Lung (tissue), 12 donors: ENCODE results near the gene CAMK2B. TPM values are rescaled to one million over a fixed set of nuclear protein-coding genes. Genes with fewer than 3 reads are reported as not detected.

Experiments used
- ATAC-seq: fragments of 200-7000 bp; cut with Tn5 transposase; one replicate; pipeline ENCODE4 v1.9.1; 2020; ENCODE audit warnings: moderate number of reproducible peaks; ENCODE audit not compliant: insufficient read depth, low FRiP score
- DNase-seq, 3 donors: peaks; one replicate each; pipeline ENCODE4 v3.0.0-alpha.2; 2013 to 2017
- H3K27ac ChIP-seq, 2 donors: one replicate each; pipeline ENCODE4 v1.5.1; 2013; ENCODE audit warnings: mild to moderate bottlenecking in 2 of 2, moderate library complexity in 2 of 2, control low read depth in 1 of 2, inconsistent platforms in 1 of 2, low read depth in 1 of 2, low read length in 1 of 2
- H3K27me3 ChIP-seq, 3 donors: one replicate each; pipeline ENCODE4 v1.5.1; 2013; ENCODE audit warnings: low read length in 2 of 3; ENCODE audit not compliant: control insufficient read depth in 3 of 3, insufficient read depth in 3 of 3
- H3K36me3 ChIP-seq, 4 donors: one replicate each; pipeline ENCODE4 v1.5.1; 2013; ENCODE audit warnings: low read length in 4 of 4, mild to moderate bottlenecking in 1 of 4, moderate library complexity in 1 of 4; ENCODE audit not compliant: control insufficient read depth in 4 of 4, insufficient read depth in 4 of 4
- H3K4me1 ChIP-seq, 5 donors: one replicate each; pipeline ENCODE4 v1.5.1; 2013; ENCODE audit warnings: low read length in 5 of 5, mild to moderate bottlenecking in 2 of 5, moderate library complexity in 1 of 5; ENCODE audit not compliant: control insufficient read depth in 5 of 5, insufficient read depth in 5 of 5
- H3K4me3 ChIP-seq: one replicate; pipeline ENCODE4 v1.5.1; 2013; ENCODE audit warnings: mild to moderate bottlenecking, control low read depth, moderate library complexity
- H3K9ac ChIP-seq, 2 donors: one replicate each; pipeline ENCODE4 v1.5.1; 2013; ENCODE audit warnings: low read length in 2 of 2, control low read depth in 1 of 2; ENCODE audit not compliant: insufficient read depth in 1 of 2
- H3K9me3 ChIP-seq, 4 donors: one replicate each; pipeline ENCODE4 v1.5.1; 2013; ENCODE audit warnings: low read length in 3 of 4, mild to moderate bottlenecking in 1 of 4, moderate library complexity in 1 of 4; ENCODE audit not compliant: control insufficient read depth in 4 of 4, insufficient read depth in 3 of 4
- WGBS, 2 donors: extraction: QIAGEN DNeasy Blood & Tissue Kit; methylation state at CpG; one replicate each; pipeline ENCODE4 v1.1.7; 2013; 5-methylcytosine and 5-hydroxymethylcytosine counted together
- polyA plus RNA-seq, 2 donors: library from polyadenylated mRNA; stranded (reverse); fragments of 200-250 nt; gene quantifications; one replicate each; pipeline ENCODE4 v1.2.1, GENCODE V29; 2013
- total RNA-seq, 2 donors: library from RNA; depleted of rRNA in 1 of 2; stranded (reverse); fragments of >200 nt in 1 of 2; gene quantifications; one replicate each; pipeline ENCODE4 v1.2.1, GENCODE V29; 2014 to 2021
- TF ChIP-seq, protein P1 (sequence below): IDR thresholded peaks from 2 replicates; pipeline ENCODE4 v1.5.1; 2012; ENCODE audit warnings: mild to moderate bottlenecking; ENCODE audit errors: control extremely low read depth, extremely low read depth
- donor health status: control.
- donor health status: control.
- donor health status: Bipolar disorder and iron deficiency.
- donor health status: healthy.
- donor health status: DM: yes; HTN: yes; CAD: no.

CAMK2B gene
- total and polyA plus RNA-seq, 4 donors: 0.12 to 0.80 (median 0.33) TPM

DNA sequence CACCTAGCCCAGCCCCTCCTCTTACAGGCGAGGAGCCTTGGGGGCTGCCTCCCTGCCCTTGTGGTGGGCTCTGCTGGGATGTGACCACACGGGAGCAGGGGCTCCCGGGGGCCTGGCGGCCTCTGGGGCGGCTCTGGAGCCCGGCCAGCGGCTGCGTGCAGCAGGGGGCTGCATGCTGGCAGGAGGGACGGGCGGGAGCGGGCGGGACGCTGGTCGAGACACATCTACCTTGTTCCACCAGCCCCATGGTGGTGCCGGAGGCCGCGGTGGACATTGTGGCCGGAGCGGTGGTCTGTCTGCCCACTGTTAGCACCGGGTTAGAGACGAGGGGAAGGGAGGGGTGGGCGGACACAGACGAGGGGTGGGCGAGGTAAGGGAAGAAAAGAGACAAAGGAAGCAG, 86.0 kb downstream of the CAMK2B start:
- 71 to 90% methylated on average over 24 of the region's 24 CpGs for WGBS, 2 donors
- no peaks in the 10 kb centered on the region for H3K9me3 ChIP-seq
- H3K36me3 ChIP-seq: no peaks in the 10 kb centered on the region
- ATAC-seq: no peak
- H3K9ac ChIP-seq: no peak overlapping the region
- H3K4me1 ChIP-seq: no peaks in the 10 kb centered on the region
- H3K27ac ChIP-seq: no peak overlapping the region
- H3K27me3 ChIP-seq: no peaks in the 10 kb centered on the region
- no peak overlapping the region for H3K4me3 ChIP-seq
- TF ChIP-seq, protein P1, sequence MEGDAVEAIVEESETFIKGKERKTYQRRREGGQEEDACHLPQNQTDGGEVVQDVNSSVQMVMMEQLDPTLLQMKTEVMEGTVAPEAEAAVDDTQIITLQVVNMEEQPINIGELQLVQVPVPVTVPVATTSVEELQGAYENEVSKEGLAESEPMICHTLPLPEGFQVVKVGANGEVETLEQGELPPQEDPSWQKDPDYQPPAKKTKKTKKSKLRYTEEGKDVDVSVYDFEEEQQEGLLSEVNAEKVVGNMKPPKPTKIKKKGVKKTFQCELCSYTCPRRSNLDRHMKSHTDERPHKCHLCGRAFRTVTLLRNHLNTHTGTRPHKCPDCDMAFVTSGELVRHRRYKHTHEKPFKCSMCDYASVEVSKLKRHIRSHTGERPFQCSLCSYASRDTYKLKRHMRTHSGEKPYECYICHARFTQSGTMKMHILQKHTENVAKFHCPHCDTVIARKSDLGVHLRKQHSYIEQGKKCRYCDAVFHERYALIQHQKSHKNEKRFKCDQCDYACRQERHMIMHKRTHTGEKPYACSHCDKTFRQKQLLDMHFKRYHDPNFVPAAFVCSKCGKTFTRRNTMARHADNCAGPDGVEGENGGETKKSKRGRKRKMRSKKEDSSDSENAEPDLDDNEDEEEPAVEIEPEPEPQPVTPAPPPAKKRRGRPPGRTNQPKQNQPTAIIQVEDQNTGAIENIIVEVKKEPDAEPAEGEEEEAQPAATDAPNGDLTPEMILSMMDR: no peak
- no peak for DNase-seq

DNA sequence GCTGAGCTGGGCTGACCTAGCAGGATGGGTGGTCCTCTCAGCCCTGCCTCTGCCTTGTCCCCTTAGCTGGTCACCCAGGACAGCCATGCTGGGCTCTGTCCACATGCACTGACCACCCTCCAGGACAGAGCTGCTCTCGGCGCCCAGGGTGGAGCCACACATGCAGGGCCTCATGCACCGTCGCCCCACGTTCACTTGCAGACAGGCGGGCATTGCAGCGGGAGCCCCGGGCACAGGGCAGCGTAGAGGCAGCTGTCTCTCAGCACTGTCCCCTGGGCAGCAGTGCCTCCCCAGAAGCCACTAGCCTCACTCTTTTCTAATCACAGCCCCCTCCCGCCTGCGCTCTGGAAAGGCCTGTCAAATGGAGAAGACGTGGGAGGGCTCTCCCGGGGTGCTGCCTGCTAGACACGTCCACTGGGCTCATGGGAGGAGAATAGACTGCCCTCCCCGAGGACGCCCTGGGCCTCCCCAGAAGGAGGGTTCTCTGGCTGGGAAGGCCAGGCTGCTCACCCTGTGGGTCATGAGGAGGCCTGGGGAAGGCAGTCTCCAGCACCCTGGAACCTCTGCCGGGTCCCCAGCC, 87.2 kb downstream of the CAMK2B start:
- H3K27me3 ChIP-seq: no peaks in the 10 kb centered on the region
- DNase-seq (no peak), ATAC-seq (no peak)
- no peak overlapping the region for H3K4me3 ChIP-seq
- no peaks in the 10 kb centered on the region for H3K4me1 ChIP-seq
- H3K36me3 ChIP-seq: no peaks in the 10 kb centered on the region
- no peak overlapping the region for H3K27ac ChIP-seq
- H3K9ac ChIP-seq: no peak overlapping the region
- H3K9me3 ChIP-seq: no peaks in the 10 kb centered on the region
- TF ChIP-seq, protein P1: no peak
- 81 to 84% methylated on average over 17 of the region's 17 CpGs for WGBS, 2 donors

GRCh38 chr7:44237696-44238095, 87.7 kb downstream of the CAMK2B start:
- Histone ChIP-seq H3K27ac (no peak overlapping the region), H3K9ac (no peak overlapping the region), H3K9me3 (no peaks in the 10 kb centered on the region), H3K27me3 (no peaks in the 10 kb centered on the region), H3K36me3 (no peaks in the 10 kb centered on the region), H3K4me3 (no peak overlapping the region), H3K4me1 (no peaks in the 10 kb centered on the region)
- DNase-seq (no peak), ATAC-seq (no peak)
- TF ChIP-seq, protein P1: no peak
- 88 to 94% methylated on average over 10 of the region's 10 CpGs for WGBS, 2 donors

GRCh38 chr7:44236333-44236728, 89.1 kb downstream of the CAMK2B start:
- TF ChIP-seq, protein P1: no peak
- H3K4me1 ChIP-seq: no peaks in the 10 kb centered on the region
- H3K27me3 ChIP-seq: no peaks in the 10 kb centered on the region
- WGBS, 2 donors: 58 to 65% methylated on average over 4 of the region's 4 CpGs
- no peak overlapping the region for H3K27ac ChIP-seq
- H3K36me3 ChIP-seq: no peaks in the 10 kb centered on the region
- H3K9ac ChIP-seq: no peak overlapping the region
- no peaks in the 10 kb centered on the region for H3K9me3 ChIP-seq
- H3K4me3 ChIP-seq: no peak overlapping the region
- ATAC-seq (no peak), DNase-seq (no peak)
